Lung (tissue), 12 donors: Measurements from ENCODE around the gene EPHA4. TPM values are rescaled to one million over a fixed set of nuclear protein-coding genes. Genes with fewer than 3 reads are reported as not detected.

Experiments used
- ATAC-seq: fragments of 200-7000 bp; cut with Tn5 transposase; one replicate; pipeline ENCODE4 v1.9.1; 2020; ENCODE audit warnings: moderate number of reproducible peaks; ENCODE audit not compliant: insufficient read depth, low FRiP score
- DNase-seq, 3 donors: peaks; one replicate each; pipeline ENCODE4 v3.0.0-alpha.2; 2013 to 2017
- H3K27ac ChIP-seq, 2 donors: one replicate each; pipeline ENCODE4 v1.5.1; 2013; ENCODE audit warnings: mild to moderate bottlenecking in 2 of 2, moderate library complexity in 2 of 2, control low read depth in 1 of 2, inconsistent platforms in 1 of 2, low read depth in 1 of 2, low read length in 1 of 2
- H3K27me3 ChIP-seq, 3 donors: one replicate each; pipeline ENCODE4 v1.5.1; 2013; ENCODE audit warnings: low read length in 2 of 3; ENCODE audit not compliant: control insufficient read depth in 3 of 3, insufficient read depth in 3 of 3
- H3K36me3 ChIP-seq, 4 donors: one replicate each; pipeline ENCODE4 v1.5.1; 2013; ENCODE audit warnings: low read length in 4 of 4, mild to moderate bottlenecking in 1 of 4, moderate library complexity in 1 of 4; ENCODE audit not compliant: control insufficient read depth in 4 of 4, insufficient read depth in 4 of 4
- H3K4me1 ChIP-seq, 5 donors: one replicate each; pipeline ENCODE4 v1.5.1; 2013; ENCODE audit warnings: low read length in 5 of 5, mild to moderate bottlenecking in 2 of 5, moderate library complexity in 1 of 5; ENCODE audit not compliant: control insufficient read depth in 5 of 5, insufficient read depth in 5 of 5
- H3K4me3 ChIP-seq: one replicate; pipeline ENCODE4 v1.5.1; 2013; ENCODE audit warnings: mild to moderate bottlenecking, control low read depth, moderate library complexity
- H3K9ac ChIP-seq, 2 donors: one replicate each; pipeline ENCODE4 v1.5.1; 2013; ENCODE audit warnings: low read length in 2 of 2, control low read depth in 1 of 2; ENCODE audit not compliant: insufficient read depth in 1 of 2
- H3K9me3 ChIP-seq, 4 donors: one replicate each; pipeline ENCODE4 v1.5.1; 2013; ENCODE audit warnings: low read length in 3 of 4, mild to moderate bottlenecking in 1 of 4, moderate library complexity in 1 of 4; ENCODE audit not compliant: control insufficient read depth in 4 of 4, insufficient read depth in 3 of 4
- WGBS, 2 donors: extraction: QIAGEN DNeasy Blood & Tissue Kit; methylation state at CpG; one replicate each; pipeline ENCODE4 v1.1.7; 2013; 5-methylcytosine and 5-hydroxymethylcytosine counted together
- polyA plus RNA-seq, 2 donors: library from polyadenylated mRNA; stranded (reverse); fragments of 200-250 nt; gene quantifications; one replicate each; pipeline ENCODE4 v1.2.1, GENCODE V29; 2013
- total RNA-seq, 2 donors: library from RNA; depleted of rRNA in 1 of 2; stranded (reverse); fragments of >200 nt in 1 of 2; gene quantifications; one replicate each; pipeline ENCODE4 v1.2.1, GENCODE V29; 2014 to 2021
- TF ChIP-seq, protein P1 (sequence below): IDR thresholded peaks from 2 replicates; pipeline ENCODE4 v1.5.1; 2012; ENCODE audit warnings: mild to moderate bottlenecking; ENCODE audit errors: control extremely low read depth, extremely low read depth
- donor health status: control.
- donor health status: control.
- donor health status: Bipolar disorder and iron deficiency.
- donor health status: healthy.
- donor health status: DM: yes; HTN: yes; CAD: no.

EPHA4 gene
- total and polyA plus RNA-seq, 4 donors, result 2.5 to 28.8 (median 14.7) TPM

DNA sequence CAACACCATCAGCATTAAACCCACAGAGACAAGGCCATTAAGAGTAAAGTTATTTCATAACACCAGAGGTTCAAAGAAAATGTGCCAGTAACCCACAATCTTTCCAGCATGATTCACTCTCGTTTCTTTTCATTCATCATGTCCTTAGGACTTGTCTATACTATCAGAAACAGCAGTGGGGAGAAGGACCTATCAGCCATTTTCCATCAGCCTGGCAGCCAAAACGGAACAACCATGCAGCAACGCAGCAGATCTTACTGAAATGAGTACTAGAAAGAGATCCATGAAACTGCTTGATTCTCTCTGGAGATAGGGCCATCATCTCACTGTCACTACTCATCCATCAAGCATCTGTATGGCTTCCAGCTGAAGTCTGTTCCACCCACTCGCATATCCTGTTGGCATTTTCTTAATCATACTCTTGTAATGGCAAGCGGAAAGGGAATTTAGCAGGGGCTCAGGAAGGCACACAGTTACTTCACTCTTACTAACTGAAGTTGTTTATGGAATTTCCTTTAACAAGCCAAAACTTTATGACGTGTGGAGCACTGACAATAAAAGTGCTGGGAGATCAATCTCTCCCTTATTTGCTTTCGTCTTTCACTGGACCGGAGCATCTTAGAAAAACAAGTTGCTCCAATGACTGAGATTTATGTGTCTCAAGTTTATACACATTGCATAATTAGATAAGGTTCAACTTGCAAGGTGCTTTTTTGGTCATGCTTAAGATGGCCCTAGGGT, 69.7 kb downstream of the EPHA4 start:
- no peak overlapping the region for H3K9ac ChIP-seq
- H3K4me1 ChIP-seq, result peaks cover 0 to 14% (median 7%) of the 10 kb centered on the region in 5 donors
- no peaks in the 10 kb centered on the region for H3K9me3 ChIP-seq
- no peaks in the 10 kb centered on the region for H3K27me3 ChIP-seq
- no peak overlapping the region for H3K4me3 ChIP-seq
- TF ChIP-seq, protein P1, sequence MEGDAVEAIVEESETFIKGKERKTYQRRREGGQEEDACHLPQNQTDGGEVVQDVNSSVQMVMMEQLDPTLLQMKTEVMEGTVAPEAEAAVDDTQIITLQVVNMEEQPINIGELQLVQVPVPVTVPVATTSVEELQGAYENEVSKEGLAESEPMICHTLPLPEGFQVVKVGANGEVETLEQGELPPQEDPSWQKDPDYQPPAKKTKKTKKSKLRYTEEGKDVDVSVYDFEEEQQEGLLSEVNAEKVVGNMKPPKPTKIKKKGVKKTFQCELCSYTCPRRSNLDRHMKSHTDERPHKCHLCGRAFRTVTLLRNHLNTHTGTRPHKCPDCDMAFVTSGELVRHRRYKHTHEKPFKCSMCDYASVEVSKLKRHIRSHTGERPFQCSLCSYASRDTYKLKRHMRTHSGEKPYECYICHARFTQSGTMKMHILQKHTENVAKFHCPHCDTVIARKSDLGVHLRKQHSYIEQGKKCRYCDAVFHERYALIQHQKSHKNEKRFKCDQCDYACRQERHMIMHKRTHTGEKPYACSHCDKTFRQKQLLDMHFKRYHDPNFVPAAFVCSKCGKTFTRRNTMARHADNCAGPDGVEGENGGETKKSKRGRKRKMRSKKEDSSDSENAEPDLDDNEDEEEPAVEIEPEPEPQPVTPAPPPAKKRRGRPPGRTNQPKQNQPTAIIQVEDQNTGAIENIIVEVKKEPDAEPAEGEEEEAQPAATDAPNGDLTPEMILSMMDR, result no peak
- DNase-seq (peak in 1 of 3 donors; percentile 35), ATAC-seq (no peak)
- 64 to 79% methylated on average over 8 of the region's 8 CpGs for WGBS, 2 donors
- no peak overlapping the region for H3K27ac ChIP-seq
- no peaks in the 10 kb centered on the region for H3K36me3 ChIP-seq

DNA sequence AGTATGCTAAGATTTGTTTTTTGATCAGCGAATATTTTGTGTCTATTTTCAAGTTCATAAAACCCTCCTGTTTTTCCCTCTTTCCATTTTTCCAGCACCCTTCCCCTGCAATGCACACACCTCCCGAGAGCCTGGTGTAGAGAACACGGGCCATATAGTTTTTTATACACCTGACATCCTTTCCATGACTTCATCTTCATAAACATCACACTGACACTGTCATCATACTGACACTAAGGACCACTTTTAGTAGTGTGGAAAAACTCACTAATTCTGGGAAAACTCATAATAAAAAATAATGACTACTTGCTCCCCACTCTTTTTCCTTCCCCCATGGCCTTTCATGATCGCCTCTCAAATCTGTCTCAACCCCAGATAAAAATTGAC, 70.2 kb downstream of the EPHA4 start:
- Histone ChIP-seq H3K27me3 (no peaks in the 10 kb centered on the region), H3K9me3 (no peaks in the 10 kb centered on the region), H3K36me3 (no peaks in the 10 kb centered on the region), H3K4me3 (no peak overlapping the region), H3K27ac (no peak overlapping the region), H3K9ac (no peak overlapping the region), H3K4me1 (peaks cover 0 to 14% (median 7%) of the 10 kb centered on the region in 5 donors)
- no peak for DNase-seq
- 69 to 71% methylated on average over 4 of the region's 4 CpGs for WGBS, 2 donors
- no peak for ATAC-seq
- TF ChIP-seq, protein P1, result no peak

DNA sequence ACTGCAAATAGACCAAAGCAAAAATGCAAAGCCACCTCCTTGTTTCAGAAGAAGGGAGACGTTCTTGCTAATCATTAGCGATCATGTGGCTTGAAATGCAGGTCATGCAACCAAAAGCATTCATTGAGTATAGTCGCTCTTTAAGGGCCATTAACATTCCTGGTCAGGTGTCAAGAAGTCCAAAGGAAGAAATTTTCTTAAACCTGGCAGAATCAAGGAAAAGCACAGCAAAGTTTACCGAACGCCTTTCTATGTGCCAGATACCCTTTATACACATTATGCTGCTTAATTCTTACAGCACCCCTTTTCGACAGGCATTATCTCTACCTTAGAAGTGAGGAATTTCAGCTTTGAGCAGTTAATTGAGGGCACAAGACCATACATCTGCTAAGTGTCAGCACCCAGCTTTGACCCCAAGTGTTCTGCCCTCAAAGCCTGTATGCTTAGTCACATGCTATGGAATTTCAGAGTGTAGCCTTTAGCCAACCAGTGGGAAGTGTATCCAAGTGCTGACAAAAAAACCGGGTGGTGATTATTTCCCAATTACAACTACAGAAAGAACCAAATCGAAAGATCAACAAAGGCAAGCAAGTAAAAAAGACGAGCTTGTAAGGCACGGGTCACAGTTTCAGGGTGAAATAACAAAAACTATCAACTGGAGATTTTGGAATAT, 70.8 kb downstream of the EPHA4 start:
- Histone ChIP-seq H3K36me3 (no peaks in the 10 kb centered on the region), H3K9me3 (no peaks in the 10 kb centered on the region), H3K27ac (peak overlapping the region in 1 of 2 donors; percentile 66), H3K4me1 (peaks cover 0 to 14% (median 7%) of the 10 kb centered on the region in 5 donors), H3K4me3 (no peak overlapping the region), H3K27me3 (no peaks in the 10 kb centered on the region), H3K9ac (no peak overlapping the region)
- whole genome bisulfite sequencing, 2 donors, result 66 to 80% methylated on average over 10 of the region's 10 CpGs
- DNase-seq, result peak; percentile 30 to 75 (median 49)
- peak; percentile 75 for ATAC-seq
- TF ChIP-seq, protein P1, result no peak
